GM21390 (cell line): ENCODE results near the gene SRRM2.

ENCODE experiments used
- ATAC-seq: cut with Tn5 transposase; IDR thresholded peaks from one replicate; pipeline ENCODE4 v1.9.1; 2021; ENCODE audit not compliant: unreplicated experiment

Gene SRRM2

DNA sequence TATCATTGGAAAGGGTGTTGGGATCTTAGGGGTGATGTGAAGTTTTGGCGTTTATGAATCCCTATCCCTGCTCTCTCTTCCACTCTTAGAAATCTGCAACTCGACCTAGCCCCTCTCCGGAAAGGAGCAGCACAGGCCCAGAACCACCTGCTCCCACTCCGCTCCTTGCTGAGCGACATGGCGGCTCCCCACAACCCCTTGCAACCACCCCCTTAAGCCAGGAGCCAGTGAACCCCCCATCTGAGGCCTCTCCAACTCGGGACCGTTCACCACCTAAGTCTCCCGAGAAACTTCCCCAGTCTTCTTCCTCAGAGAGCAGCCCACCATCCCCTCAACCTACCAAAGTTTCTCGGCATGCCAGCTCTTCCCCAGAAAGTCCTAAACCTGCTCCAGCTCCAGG, 9.0 kb downstream of the SRRM2 start:
- no peak for ATAC-seq

GRCh38 chr16:2761886-2762583, 9.6 kb downstream of the SRRM2 start:
- ATAC-seq, result no peak

DNA sequence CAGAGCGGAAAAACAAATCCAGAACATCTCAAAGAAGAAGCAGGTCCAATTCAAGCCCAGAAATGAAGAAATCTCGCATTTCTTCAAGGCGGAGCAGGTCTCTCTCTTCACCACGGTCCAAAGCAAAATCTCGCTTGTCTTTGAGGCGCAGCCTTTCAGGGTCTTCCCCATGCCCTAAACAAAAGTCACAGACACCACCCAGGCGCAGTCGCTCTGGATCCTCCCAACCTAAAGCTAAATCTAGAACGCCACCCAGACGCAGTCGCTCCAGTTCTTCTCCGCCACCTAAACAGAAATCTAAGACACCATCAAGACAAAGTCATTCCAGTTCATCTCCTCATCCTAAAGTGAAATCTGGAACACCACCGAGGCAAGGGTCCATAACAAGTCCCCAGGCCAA, 10.3 kb downstream of the SRRM2 start:
- no peak for ATAC-seq

DNA sequence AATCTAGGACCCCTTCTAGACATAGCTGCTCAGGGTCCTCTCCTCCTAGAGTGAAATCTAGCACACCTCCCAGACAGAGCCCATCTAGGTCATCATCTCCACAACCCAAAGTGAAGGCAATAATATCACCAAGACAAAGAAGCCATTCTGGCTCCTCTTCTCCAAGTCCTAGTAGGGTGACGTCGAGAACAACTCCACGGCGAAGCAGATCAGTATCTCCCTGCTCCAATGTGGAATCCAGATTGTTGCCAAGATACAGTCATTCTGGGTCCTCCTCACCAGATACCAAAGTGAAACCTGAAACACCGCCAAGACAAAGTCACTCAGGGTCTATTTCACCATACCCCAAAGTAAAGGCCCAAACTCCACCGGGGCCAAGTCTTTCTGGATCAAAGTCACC, 10.7 kb downstream of the SRRM2 start:
- no peak for ATAC-seq

DNA sequence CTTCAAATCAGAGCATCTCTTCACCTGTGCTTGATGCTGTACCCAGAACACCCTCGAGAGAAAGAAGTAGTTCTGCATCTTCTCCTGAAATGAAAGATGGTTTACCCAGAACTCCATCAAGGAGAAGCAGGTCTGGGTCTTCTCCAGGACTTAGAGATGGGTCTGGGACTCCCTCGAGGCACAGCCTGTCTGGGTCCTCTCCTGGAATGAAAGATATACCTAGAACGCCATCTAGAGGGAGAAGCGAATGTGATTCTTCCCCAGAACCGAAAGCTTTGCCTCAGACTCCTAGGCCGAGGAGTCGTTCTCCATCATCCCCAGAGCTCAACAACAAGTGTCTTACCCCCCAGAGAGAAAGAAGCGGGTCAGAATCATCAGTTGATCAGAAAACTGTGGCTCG, 12.3 kb downstream of the SRRM2 start:
- no peak for ATAC-seq

- no peak for ATAC-seq
Observed at GRCh38 chr16:2765462-2766404, 13.3 kb downstream of the SRRM2 start.

DNA sequence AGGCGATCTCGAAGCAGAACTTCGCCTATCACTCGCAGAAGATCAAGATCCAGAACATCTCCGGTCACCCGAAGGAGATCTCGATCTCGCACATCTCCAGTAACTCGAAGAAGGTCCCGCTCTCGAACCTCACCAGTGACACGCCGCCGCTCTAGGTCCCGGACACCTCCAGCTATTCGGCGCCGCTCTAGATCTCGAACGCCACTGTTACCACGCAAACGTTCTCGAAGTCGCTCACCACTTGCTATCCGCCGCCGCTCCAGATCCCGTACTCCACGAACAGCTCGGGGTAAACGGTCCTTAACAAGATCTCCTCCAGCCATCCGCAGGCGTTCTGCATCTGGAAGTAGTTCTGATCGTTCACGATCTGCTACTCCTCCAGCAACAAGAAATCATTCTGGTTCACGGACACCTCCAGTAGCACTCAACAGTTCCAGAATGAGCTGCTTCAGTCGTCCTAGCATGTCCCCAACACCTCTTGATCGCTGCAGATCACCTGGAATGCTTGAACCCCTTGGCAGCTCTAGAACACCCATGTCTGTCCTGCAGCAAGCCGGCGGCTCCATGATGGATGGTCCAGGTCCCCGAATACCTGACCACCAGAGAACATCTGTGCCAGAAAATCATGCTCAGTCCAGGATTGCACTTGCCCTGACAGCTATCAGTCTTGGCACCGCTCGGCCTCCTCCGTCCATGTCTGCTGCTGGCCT, 14.1 kb downstream of the SRRM2 start:
- no peak for ATAC-seq

- ATAC-seq, result no peak
Observed at GRCh38 chr16:2767140-2767731, 14.8 kb downstream of the SRRM2 start.

- ATAC-seq, result no peak
Observed at GRCh38 chr16:2767891-2768290, 15.5 kb downstream of the SRRM2 start.

DNA sequence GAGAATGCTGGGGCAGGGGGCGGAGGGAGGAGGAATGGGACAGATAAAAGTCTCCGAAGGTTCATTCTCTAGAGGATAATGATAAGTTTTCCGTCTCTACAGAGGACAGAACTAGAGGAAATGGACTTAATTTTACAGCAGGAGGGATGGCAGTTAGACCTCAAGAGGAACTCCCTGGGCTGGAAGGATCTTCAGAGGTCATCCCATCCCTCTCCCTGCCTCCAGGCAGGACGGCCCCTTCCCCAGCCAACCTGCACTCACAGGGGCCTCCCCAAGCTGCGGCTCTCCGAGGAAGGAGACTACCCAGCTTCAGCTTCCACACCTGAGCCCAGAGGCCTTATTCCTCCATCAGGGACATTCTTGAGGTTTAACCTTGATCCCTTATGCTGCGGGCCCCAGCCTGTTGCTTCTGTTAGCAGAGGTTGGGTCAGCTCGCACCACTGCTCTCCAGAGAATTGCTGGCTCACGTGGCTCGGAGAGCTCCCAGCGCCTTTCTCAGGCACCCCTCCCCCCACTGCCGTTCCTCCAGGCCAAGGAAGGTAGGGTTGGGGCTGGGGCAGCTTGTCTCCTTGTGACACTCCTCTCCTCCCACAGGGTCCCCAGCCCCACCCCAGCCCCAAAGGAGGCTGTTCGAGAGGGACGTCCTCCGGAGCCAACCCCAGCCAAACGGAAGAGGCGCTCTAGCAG, 16.1 kb downstream of the SRRM2 start:
- no peak for ATAC-seq

- no peak for ATAC-seq
Observed at GRCh38 chr16:2769100-2769529, 16.7 kb downstream of the SRRM2 start.

DNA sequence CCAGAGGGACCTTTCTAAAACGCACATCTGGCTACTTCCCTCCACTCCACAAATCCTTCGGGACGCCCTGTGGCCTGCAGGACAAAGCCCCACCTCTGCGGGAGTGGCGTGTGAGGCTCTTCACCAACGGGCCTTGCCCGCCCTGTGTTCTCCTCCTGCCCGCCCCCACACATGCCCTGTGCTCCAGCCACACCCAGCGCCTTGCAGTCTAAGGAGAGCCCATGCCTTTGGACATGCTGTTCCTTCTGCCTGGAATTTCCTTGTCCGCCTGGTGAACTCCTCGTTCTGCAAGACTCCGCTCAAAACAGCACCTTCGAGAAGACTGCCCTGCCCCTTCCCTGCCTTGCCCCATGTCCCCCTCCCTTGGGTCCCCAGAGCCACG, 17.2 kb downstream of the SRRM2 start:
- ATAC-seq, result no peak

GRCh38 chr16:2770057-2770951, 17.9 kb downstream of the SRRM2 start:
- no peak for ATAC-seq

GRCh38 chr16:2771496-2772402, 19.3 kb downstream of the SRRM2 start:
- no peak for ATAC-seq

DNA sequence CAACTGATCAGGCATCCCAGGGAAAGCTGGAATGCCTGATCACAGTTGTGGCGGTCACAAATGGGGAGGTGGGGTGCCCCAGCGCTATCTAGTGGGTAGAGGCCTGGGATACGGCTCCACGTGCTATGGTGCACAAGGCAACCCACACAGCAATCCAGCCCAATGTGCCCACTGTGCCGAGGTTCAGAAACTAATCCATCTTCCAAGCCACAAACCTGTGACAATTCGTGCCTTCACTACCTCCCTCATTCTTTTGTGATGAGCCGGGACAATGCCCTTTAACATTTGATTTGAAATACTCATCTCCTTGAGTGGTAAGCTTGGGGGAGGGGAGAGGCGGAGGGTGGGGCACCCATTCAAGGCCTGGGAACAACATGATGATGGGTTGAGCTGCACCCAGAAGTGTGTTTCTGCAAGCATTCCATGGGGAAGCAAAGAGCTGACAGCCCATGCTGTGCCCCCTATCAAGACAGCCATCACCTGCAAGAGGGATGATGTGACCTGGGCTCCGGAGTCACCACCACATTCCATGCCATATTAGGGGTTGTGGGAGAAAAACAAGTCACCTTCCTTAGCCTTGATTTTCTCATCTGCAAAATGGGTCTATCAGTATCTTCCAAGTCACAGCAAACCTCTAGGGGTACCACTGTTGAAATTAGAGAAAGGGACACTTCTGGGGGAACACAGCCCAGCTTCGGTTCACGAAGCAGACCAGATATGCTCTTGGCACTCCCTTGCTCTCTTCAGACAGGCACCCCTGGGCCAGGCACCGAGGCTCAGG, 20.9 kb downstream of the SRRM2 start:
- ATAC-seq, result no peak

DNA sequence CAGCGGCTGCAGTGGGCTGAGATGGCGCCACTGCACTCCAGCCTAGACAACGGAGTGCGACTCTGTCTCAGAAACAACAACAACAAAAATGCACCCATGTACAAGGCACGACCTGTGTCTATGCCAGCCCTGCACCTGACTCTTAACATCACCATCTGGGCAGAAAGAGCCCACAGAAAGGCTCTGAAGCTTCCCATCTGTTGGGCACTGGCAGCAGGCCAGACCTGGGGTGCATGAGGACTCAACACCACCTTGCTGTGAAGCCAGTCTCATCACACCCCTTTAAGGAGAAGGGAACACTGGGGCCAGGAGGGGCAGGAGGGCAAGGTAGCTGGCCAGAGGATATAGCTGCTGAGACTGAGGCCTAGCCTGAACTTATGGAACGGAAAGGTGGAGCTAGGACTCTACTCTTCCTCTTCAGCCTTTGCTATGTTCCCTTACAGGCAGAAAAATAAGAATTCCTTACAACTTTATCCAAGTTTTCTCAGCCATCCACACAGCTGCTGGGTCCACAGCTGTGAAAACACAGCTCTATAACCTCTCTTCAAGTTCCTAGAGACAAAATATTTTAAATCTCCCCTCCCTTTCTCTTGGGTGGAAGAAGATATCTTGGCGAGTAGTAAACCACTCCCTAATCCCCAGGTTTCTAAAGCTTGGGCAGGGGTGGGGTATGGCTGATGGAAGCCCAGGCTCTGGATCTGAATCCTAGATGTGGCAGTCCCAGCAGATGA, 21.9 kb downstream of the SRRM2 start:
- ATAC-seq, result no peak

GRCh38 chr16:2775131-2775716, 22.8 kb downstream of the SRRM2 start:
- ATAC-seq, result no peak
